Measurements from ENCODE around the gene OR10K1. TPM values are rescaled to one million over a fixed set of nuclear protein-coding genes. Genes with fewer than 3 reads are reported as not detected.

OR10K1 gene
- total and polyA plus RNA-seq, 3 donors from 2014 or later: not detected

DNA sequence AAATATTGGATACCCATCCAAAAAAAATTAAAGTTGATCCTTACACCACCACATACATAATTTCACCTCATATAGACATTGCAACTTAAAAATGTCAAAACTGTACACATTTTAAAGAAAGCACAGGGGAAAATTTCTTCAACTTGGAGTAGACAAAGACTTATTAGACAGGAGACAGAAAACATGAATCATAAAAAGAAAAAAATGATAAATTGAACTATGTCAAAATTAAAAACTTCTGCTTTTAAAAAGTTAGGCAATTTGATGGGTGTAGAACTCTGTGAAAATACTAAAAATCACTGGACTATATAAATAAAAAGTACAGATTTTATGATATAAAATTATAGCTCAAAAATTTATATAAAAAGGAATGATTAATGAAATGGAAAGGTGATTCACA, 4.4 kb upstream of the OR10K1 start:
- no peak for DNase-seq
- no peaks in the 10 kb centered on the region for H3K4me1 ChIP-seq
- H3K9me3 ChIP-seq: no peaks in the 10 kb centered on the region
- H3K4me3 ChIP-seq: no peak overlapping the region
- no peaks in the 10 kb centered on the region for H3K36me3 ChIP-seq (ENCODE audit: low read depth, missing control alignments)
- no peaks in the 10 kb centered on the region for H3K27me3 ChIP-seq
- no peak overlapping the region for H3K27ac ChIP-seq
- no peak for TF ChIP-seq POLR2A (IDR thresholded peaks at IDR 0.05)
- TF ChIP-seq CTCF (IDR thresholded peaks at IDR 0.05): no peak
- intact Hi-C loops (cut with DNase I; ENCODE audit: low total_unique reads): no loop called here

DNA sequence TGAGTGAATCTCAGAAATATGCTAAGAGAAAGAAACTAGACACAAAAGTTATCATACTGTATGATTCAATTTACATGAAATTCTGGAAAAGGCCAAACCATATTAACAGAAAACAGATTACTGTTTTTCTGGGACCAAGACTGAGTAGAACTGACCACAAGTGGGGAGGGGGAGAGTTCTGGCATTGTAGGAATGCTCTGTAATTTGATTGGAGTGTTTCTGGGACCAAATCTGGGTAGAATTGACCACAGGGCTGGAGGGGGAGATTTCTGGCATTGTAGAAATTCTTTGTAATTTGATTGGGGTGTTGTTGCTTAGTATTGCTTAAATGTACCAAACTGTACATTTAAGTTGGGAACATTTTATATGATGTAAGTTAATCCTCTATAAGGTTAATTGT, 3.4 kb upstream of the OR10K1 start:
- no peak overlapping the region for H3K4me3 ChIP-seq
- no peaks in the 10 kb centered on the region for H3K4me1 ChIP-seq
- H3K36me3 ChIP-seq (ENCODE audit: low read depth, missing control alignments): no peaks in the 10 kb centered on the region
- TF ChIP-seq POLR2A (IDR thresholded peaks at IDR 0.05): no peak
- H3K27me3 ChIP-seq: no peaks in the 10 kb centered on the region
- DNase-seq: no peak
- intact Hi-C loops (cut with DNase I; ENCODE audit: low total_unique reads): no loop called here
- no peak overlapping the region for H3K27ac ChIP-seq
- no peaks in the 10 kb centered on the region for H3K9me3 ChIP-seq

DNA sequence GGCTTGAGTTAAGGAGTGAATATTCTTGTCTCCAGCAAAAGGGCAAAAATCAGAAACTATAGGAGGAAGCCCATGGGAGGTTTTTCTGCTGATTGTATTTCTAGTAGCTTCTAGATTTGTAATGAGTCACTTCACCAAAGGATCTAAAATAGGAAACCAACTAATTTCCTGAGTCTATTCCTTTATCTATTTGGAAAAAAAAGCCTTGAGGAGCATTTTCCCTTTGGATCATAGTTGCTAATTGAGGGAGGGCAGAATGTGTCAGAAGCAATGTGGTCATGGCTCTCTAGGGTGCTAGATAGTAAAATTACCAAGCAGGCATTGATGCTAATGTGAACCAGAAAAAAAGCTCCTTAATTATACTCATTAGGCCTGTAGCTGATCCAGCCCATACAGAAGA, 10.3 kb downstream of the OR10K1 start, which contains the start of gene OR10R2:
Gene OR10R2, plus strand, starts transcription at position 301 of the 400 bp plus-strand sequence. CDS start 106 bp downstream, outside the sequence.
- no peaks in the 10 kb centered on the region for H3K4me1 ChIP-seq
- no peaks in the 10 kb centered on the region for H3K9me3 ChIP-seq
- intact Hi-C loops (cut with DNase I; ENCODE audit: low total_unique reads): no loop called here
- H3K36me3 ChIP-seq (ENCODE audit: low read depth, missing control alignments): no peaks in the 10 kb centered on the region
- H3K4me3 ChIP-seq: no peak within 1 kb of the TSS
- TF ChIP-seq POLR2A (IDR thresholded peaks at IDR 0.05): no peak
- TF ChIP-seq CTCF (IDR thresholded peaks at IDR 0.05): no peak
- no peak within 1 kb of the TSS for H3K27ac ChIP-seq
- no peaks in the 10 kb centered on the region for H3K27me3 ChIP-seq
- DNase-seq: no peak

DNA sequence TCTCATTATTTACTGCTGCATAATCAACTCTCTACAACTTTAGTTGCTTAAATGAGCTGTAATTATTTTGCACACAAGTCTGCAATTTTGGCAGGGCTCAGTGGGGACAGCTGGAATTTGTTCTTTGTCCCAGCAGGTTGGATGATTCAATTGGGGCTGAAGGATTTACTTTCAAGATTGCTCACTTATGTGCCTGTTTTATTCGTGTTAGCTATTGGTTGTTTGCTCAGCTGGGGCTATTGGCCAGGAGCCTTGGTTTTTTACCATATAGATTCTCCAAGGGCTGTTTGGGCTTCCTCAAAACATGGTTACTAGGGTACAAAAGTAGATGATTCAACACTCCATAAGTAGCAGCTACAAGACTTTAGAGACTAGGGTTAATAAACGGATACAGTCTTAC, 23.8 kb downstream of the OR10K1 start:
- Histone ChIP-seq H3K4me3 (no peak overlapping the region), H3K27ac (no peak overlapping the region), H3K36me3 (ENCODE audit: low read depth, missing control alignments) (no peaks in the 10 kb centered on the region), H3K27me3 (no peaks in the 10 kb centered on the region), H3K9me3 (no peaks in the 10 kb centered on the region), H3K4me1 (no peaks in the 10 kb centered on the region)
- no peak for DNase-seq
- intact Hi-C loops (cut with DNase I; ENCODE audit: low total_unique reads): no loop called here
- TF ChIP-seq CTCF (IDR thresholded peaks at IDR 0.05) (no peak), POLR2A (IDR thresholded peaks at IDR 0.05) (no peak)
- 33 to 52% methylated on average over 2 of the region's 2 CpGs for WGBS, 2 donors

DNA sequence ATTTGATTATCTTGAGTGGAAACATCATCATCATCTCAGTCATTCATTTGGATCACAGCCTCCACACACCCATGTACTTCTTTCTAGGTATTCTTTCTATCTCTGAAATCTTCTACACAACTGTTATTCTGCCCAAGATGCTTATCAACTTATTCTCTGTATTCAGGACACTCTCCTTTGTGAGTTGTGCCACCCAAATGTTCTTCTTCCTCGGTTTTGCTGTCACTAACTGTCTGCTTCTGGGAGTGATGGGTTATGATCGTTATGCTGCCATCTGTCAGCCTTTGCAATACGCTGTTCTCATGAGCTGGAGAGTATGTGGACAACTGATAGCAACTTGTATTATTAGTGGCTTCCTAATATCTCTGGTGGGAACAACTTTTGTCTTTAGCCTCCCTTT, 29.7 kb downstream of the OR10K1 start:
- 90 to 94% methylated on average over 3 of the region's 3 CpGs for WGBS, 2 donors
- Histone ChIP-seq H3K9me3 (no peaks in the 10 kb centered on the region), H3K4me3 (no peak overlapping the region), H3K27me3 (no peaks in the 10 kb centered on the region), H3K4me1 (no peaks in the 10 kb centered on the region), H3K36me3 (ENCODE audit: low read depth, missing control alignments) (no peaks in the 10 kb centered on the region), H3K27ac (no peak overlapping the region)
- DNase-seq: no peak
- intact Hi-C loops (cut with DNase I; ENCODE audit: low total_unique reads): no loop called here
- TF ChIP-seq POLR2A (IDR thresholded peaks at IDR 0.05) (no peak), CTCF (IDR thresholded peaks at IDR 0.05) (no peak)
